ENCODE data around the gene LGALS3BP.

The LGALS3BP gene

DNA sequence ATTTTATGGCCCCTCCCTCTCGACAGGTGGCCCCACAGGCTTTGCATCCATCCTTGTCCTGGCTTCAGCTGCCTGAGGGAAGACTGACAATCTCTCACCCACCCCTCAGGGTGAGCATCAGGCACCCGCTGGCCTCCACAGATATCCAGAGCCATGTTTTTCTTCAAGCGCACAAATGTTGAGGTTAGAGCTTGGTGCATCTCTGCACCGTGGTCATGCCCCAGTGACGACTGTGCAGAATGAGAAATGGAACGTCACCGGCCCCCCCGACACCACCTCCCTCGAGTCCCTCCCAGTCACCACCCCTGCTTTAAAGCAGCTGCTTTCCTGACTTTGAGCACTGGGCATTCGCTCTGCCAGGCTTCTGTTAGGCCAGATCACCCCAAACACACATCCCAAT, 34.8 kb downstream of the LGALS3BP start:
- in situ Hi-C loops (cut with HindIII; ENCODE audit: low sequenced_read_pairs), result loop anchor here (5.0 kb wide), 1 partner anchor 108 kb away; no protein-coding TSS in a partner anchor
- no peak for DNase-seq (ENCODE audit: low read depth)
- no peak overlapping the region for H3K4me3 ChIP-seq (ENCODE audit: low read depth, low read length)
- TF ChIP-seq, protein P1, sequence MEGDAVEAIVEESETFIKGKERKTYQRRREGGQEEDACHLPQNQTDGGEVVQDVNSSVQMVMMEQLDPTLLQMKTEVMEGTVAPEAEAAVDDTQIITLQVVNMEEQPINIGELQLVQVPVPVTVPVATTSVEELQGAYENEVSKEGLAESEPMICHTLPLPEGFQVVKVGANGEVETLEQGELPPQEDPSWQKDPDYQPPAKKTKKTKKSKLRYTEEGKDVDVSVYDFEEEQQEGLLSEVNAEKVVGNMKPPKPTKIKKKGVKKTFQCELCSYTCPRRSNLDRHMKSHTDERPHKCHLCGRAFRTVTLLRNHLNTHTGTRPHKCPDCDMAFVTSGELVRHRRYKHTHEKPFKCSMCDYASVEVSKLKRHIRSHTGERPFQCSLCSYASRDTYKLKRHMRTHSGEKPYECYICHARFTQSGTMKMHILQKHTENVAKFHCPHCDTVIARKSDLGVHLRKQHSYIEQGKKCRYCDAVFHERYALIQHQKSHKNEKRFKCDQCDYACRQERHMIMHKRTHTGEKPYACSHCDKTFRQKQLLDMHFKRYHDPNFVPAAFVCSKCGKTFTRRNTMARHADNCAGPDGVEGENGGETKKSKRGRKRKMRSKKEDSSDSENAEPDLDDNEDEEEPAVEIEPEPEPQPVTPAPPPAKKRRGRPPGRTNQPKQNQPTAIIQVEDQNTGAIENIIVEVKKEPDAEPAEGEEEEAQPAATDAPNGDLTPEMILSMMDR (IDR thresholded peaks at IDR 0.05; ENCODE audit: low read depth, low read length, missing control alignments), result no peak

GRCh38 chr17:78944026-78944425, 35.7 kb downstream of the LGALS3BP start:
- TF ChIP-seq, protein P1 (IDR thresholded peaks at IDR 0.05; ENCODE audit: low read depth, low read length, missing control alignments), result no peak
- H3K4me3 ChIP-seq (ENCODE audit: low read depth, low read length), result no peak overlapping the region
- DNase-seq (ENCODE audit: low read depth), result no peak
- in situ Hi-C loops (cut with HindIII; ENCODE audit: low sequenced_read_pairs), result no loop called here

- no peak overlapping the region for H3K4me3 ChIP-seq (ENCODE audit: low read depth, low read length)
- TF ChIP-seq, protein P1 (IDR thresholded peaks at IDR 0.05; ENCODE audit: low read depth, low read length, missing control alignments), result no peak
- in situ Hi-C loops (cut with HindIII; ENCODE audit: low sequenced_read_pairs), result no loop called here
- DNase-seq (ENCODE audit: low read depth), result no peak
These were observed 39.0 kb downstream of the LGALS3BP start for GRCh38 chr17:78940708-78941107.

GRCh38 chr17:78940258-78940657, 39.5 kb downstream of the LGALS3BP start:
- in situ Hi-C loops (cut with HindIII; ENCODE audit: low sequenced_read_pairs), result no loop called here
- H3K4me3 ChIP-seq (ENCODE audit: low read depth, low read length), result no peak overlapping the region
- DNase-seq (ENCODE audit: low read depth), result no peak
- TF ChIP-seq, protein P1 (IDR thresholded peaks at IDR 0.05; ENCODE audit: low read depth, low read length, missing control alignments), result no peak

- in situ Hi-C loops (cut with HindIII; ENCODE audit: low sequenced_read_pairs), result no loop called here
- DNase-seq (ENCODE audit: low read depth), result no peak
- TF ChIP-seq, protein P1 (IDR thresholded peaks at IDR 0.05; ENCODE audit: low read depth, low read length, missing control alignments), result no peak
- H3K4me3 ChIP-seq (ENCODE audit: low read depth, low read length), result no peak overlapping the region
These were observed 40.1 kb downstream of the LGALS3BP start for GRCh38 chr17:78939615-78940014.

DNA sequence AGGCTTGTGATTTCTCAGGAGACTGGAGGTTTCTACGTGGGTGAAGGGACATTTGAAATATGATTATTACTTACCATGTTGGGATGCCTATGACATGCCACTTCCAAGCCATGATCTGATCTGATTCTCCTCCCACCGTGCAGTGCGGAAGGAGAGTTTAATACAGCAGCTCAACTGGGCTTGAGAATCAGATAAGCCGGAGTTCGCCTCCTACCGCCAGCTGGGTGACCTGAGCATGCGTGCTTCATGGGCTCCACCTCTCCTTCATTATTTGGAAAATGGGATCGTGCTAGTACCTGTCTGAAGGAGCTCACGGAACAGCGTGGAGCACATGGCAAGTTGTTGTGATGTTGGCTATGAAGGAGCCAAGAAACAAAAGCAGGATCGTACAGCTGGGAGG, 42.2 kb downstream of the LGALS3BP start:
- in situ Hi-C loops (cut with HindIII; ENCODE audit: low sequenced_read_pairs), result no loop called here
- TF ChIP-seq, protein P1 (IDR thresholded peaks at IDR 0.05; ENCODE audit: low read depth, low read length, missing control alignments), result no peak
- no peak for DNase-seq (ENCODE audit: low read depth)
- H3K4me3 ChIP-seq (ENCODE audit: low read depth, low read length), result no peak overlapping the region

All from astrocyte of the cerebellum (primary cell).